Neural progenitor cell (in vitro differentiated cells): ENCODE measurements around the gene PPP2R2D. TPM values are rescaled to one million over a fixed set of nuclear protein-coding genes. Genes with fewer than 3 reads are reported as not detected.

Experiments
- DNase-seq: peaks from one replicate; pipeline ENCODE4 v3.0.0-alpha.2; 2016; ENCODE audit warnings: low spot score
- H2AFZ ChIP-seq: fragments of 200-600 bp; sonication (generic); replicated peaks from 2 replicates; pipeline ENCODE4 v1.6.1; 2016; ENCODE audit warnings: antibody characterized with exemption
- H3F3A ChIP-seq: fragments of 200-600 bp; sonication (generic); 2 replicates; pipeline ENCODE4 v1.6.1; 2016; ENCODE audit warnings: antibody characterized with exemption, low read depth
- H3K27ac ChIP-seq: fragments of 200-600 bp; sonication (generic); 2 replicates; pipeline ENCODE4 v1.5.1; 2016; ENCODE audit warnings: mild to moderate bottlenecking
- H3K27me3 ChIP-seq: fragments of 200-600 bp; sonication (generic); 2 replicates; pipeline ENCODE4 v1.6.1; 2016; ENCODE audit warnings: mild to moderate bottlenecking, moderate library complexity
- H3K36me3 ChIP-seq: fragments of 200-600 bp; sonication (generic); 2 replicates; pipeline ENCODE4 v1.5.1; 2016
- H3K4me1 ChIP-seq: fragments of 200-600 bp; sonication (generic); 2 replicates; pipeline ENCODE4 v1.6.1; 2016; ENCODE audit warnings: mixed run types
- H3K4me2 ChIP-seq: fragments of 200-600 bp; sonication (generic); 2 replicates; pipeline ENCODE4 v1.6.1; 2016
- H3K4me3 ChIP-seq: fragments of 200-600 bp; sonication (generic); 2 replicates; pipeline ENCODE4 v1.5.1; 2016
- H3K79me2 ChIP-seq: fragments of 200-600 bp; sonication (generic); 2 replicates; pipeline ENCODE4 v1.6.1; 2016; ENCODE audit warnings: low read depth
- H3K9ac ChIP-seq: fragments of 200-600 bp; sonication (generic); 2 replicates; pipeline ENCODE4 v1.6.1; 2016
- H3K9me3 ChIP-seq: fragments of 200-600 bp; sonication (generic); 2 replicates; pipeline ENCODE4 v1.5.1; 2016; ENCODE audit warnings: low read depth
- H4K20me1 ChIP-seq: fragments of 200-600 bp; sonication (generic); 2 replicates; pipeline ENCODE4 v1.6.1; 2016; ENCODE audit warnings: low read depth
- H3K27ac Mint-ChIP-seq: 3 replicates; pipeline ENCODE4 v1.8.0; 2021; ENCODE audit warnings: mixed read lengths
- H3K27me3 Mint-ChIP-seq: 2 replicates; pipeline ENCODE4 v1.8.0; 2022; ENCODE audit warnings: low read depth, mild to moderate bottlenecking, inconsistent platforms, moderate library complexity, mixed read lengths; ENCODE audit not compliant: insufficient read depth
- H3K36me3 Mint-ChIP-seq: 3 replicates; pipeline ENCODE4 v1.8.0; 2021; ENCODE audit warnings: mixed read lengths
- H3K4me1 Mint-ChIP-seq: 3 replicates; pipeline ENCODE4 v1.8.0; 2021; ENCODE audit warnings: mixed read lengths
- H3K4me3 Mint-ChIP-seq: 3 replicates; pipeline ENCODE4 v1.8.0; 2021; ENCODE audit warnings: mild to moderate bottlenecking, moderate library complexity, mixed read lengths
- H3K9me3 Mint-ChIP-seq: 3 replicates; pipeline ENCODE4 v1.8.0; 2020; ENCODE audit warnings: mixed read lengths
- CTCF ChIP-seq: fragments of 200-600 bp; sonication (generic); IDR thresholded peaks from 2 replicates; pipeline ENCODE4 v1.5.1; 2017; ENCODE audit warnings: antibody characterized with exemption, mild to moderate bottlenecking
- EZH2 ChIP-seq: fragments of 200-600 bp; sonication (generic); IDR thresholded peaks from 2 replicates; pipeline ENCODE4 v1.6.1; 2017; ENCODE audit warnings: antibody characterized with exemption, mild to moderate bottlenecking, moderate library complexity
- EZH2phosphoT487 ChIP-seq: fragments of 200-600 bp; sonication (generic); IDR thresholded peaks from 2 replicates; pipeline ENCODE4 v1.6.1; 2017; ENCODE audit warnings: antibody characterized with exemption
- total RNA-seq: library from RNA; depleted of rRNA; stranded (reverse); fragments of >200 nt; gene quantifications from 2 replicates; pipeline ENCODE4 v1.2.3, GENCODE V29; 2015; ENCODE audit warnings: low replicate concordance

The PPP2R2D gene
- total RNA-seq, 1 donor from 2014 or later = 28.1 TPM

DNA sequence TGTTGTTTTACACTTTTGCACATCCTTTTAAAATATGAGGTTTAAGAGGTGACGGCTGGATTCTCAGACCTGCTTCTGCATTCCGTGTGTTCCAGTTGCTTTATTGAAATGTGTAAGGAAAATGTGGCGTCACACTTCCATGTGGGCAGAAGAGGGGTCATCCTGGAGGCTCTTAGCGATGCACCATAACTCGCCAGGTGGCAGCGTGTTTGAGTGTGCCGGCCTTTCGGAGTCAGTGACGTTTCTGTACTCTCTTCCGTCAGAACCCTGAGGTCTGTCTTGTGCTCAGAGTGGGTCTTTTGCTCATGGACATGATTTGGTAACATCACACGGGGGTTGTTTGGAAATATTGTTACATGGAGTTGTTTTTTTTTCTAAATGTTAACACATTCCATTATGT, 9.1 kb downstream of the PPP2R2D start:
- Mint-ChIP-seq H3K27me3 (no peaks in the 10 kb centered on the region), H3K36me3 (peaks cover 17% of the 10 kb centered on the region), H3K27ac (no peak overlapping the region), H3K4me1 (peaks cover 13% of the 10 kb centered on the region), H3K4me3 (no peak overlapping the region), H3K9me3 (no peaks in the 10 kb centered on the region)
- Histone ChIP-seq H3K79me2 (peaks cover 93% of the 10 kb centered on the region), H4K20me1 (peaks cover 90% of the 10 kb centered on the region), H3K36me3 (no peaks in the 10 kb centered on the region), H3K9me3 (no peaks in the 10 kb centered on the region), H3K4me2 (no peak overlapping the region), H3K9ac (no peak overlapping the region), H2AFZ (no peak overlapping the region), H3K4me1 (no peaks in the 10 kb centered on the region), H3K4me3 (no peak overlapping the region), H3F3A (no peaks in the 10 kb centered on the region), H3K27ac (no peak overlapping the region), H3K27me3 (no peaks in the 10 kb centered on the region)
- no peak for DNase-seq
- no peak for TF ChIP-seq EZH2
- TF ChIP-seq EZH2phosphoT487 = no peak
- no peak for TF ChIP-seq CTCF

DNA sequence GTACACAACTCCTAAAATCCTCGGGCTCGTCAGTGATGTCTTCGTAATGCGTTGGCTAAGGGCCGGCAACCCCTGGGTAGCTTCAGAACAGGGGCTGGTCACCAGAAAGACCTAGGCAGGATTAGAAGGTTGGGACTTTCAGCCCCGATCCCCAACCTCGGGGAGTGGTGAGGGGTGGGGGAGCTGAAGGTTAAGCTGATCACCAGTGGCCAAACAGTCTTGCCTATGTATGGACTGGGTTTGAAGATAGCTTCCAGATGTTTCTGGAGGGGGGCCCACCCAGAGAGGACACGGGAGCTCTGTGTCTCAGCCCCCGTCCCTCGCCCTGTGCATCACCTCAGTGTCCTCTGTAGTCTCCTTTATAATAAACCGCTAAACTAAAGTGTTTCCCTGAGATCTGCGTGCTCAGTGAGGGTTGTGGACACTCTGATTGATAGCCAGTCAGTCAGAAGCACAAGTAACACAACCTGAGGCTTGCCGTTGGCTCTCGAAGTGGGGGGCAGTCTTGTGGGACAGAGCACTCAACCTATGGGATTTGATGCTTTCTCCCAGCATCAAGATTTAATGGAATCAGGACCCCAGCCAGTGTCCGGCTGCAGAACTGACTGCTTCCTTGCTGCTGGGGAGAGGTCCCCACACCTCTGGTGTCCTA, 10.0 kb downstream of the PPP2R2D start:
- Histone ChIP-seq H3K9me3 (no peaks in the 10 kb centered on the region), H3K4me1 (no peaks in the 10 kb centered on the region), H3K9ac (no peak overlapping the region), H4K20me1 (peaks cover 90% of the 10 kb centered on the region), H3K4me2 (no peak overlapping the region), H3K36me3 (no peaks in the 10 kb centered on the region), H2AFZ (no peak overlapping the region), H3F3A (no peaks in the 10 kb centered on the region), H3K79me2 (peaks cover 93% of the 10 kb centered on the region), H3K27me3 (no peaks in the 10 kb centered on the region), H3K27ac (no peak overlapping the region), H3K4me3 (no peak overlapping the region)
- no peaks in the 10 kb centered on the region for H3K27me3 Mint-ChIP-seq
- H3K9me3 Mint-ChIP-seq = no peaks in the 10 kb centered on the region
- no peak for DNase-seq
- peaks cover 13% of the 10 kb centered on the region for H3K4me1 Mint-ChIP-seq
- H3K27ac Mint-ChIP-seq = no peak overlapping the region
- peaks cover 17% of the 10 kb centered on the region for H3K36me3 Mint-ChIP-seq
- TF ChIP-seq EZH2phosphoT487 (no peak), EZH2 (no peak), CTCF (no peak)
- no peak overlapping the region for H3K4me3 Mint-ChIP-seq

GRCh38 chr10:131911451-131911850, 10.6 kb downstream of the PPP2R2D start:
- Mint-ChIP-seq H3K9me3 (no peaks in the 10 kb centered on the region), H3K36me3 (peaks cover 14% of the 10 kb centered on the region), H3K27me3 (no peaks in the 10 kb centered on the region), H3K4me1 (peaks cover 13% of the 10 kb centered on the region), H3K4me3 (no peak overlapping the region), H3K27ac (no peak overlapping the region)
- H3K27ac ChIP-seq = no peak overlapping the region
- no peaks in the 10 kb centered on the region for H3K27me3 ChIP-seq
- no peak for DNase-seq
- no peak overlapping the region for H3K9ac ChIP-seq
- peaks cover 93% of the 10 kb centered on the region for H3K79me2 ChIP-seq
- no peak overlapping the region for H3K4me3 ChIP-seq
- H2AFZ ChIP-seq = no peak overlapping the region
- TF ChIP-seq EZH2phosphoT487 = no peak
- no peak for TF ChIP-seq EZH2
- H3F3A ChIP-seq = no peaks in the 10 kb centered on the region
- no peaks in the 10 kb centered on the region for H3K4me1 ChIP-seq
- H3K9me3 ChIP-seq = no peaks in the 10 kb centered on the region
- peaks cover 87% of the 10 kb centered on the region for H4K20me1 ChIP-seq
- no peak overlapping the region for H3K4me2 ChIP-seq
- no peaks in the 10 kb centered on the region for H3K36me3 ChIP-seq

- Histone ChIP-seq H3K79me2 (peaks cover 86% of the 10 kb centered on the region), H3K4me3 (no peak overlapping the region), H3K4me2 (no peak overlapping the region), H4K20me1 (peaks cover 76% of the 10 kb centered on the region), H3K4me1 (no peaks in the 10 kb centered on the region), H3K9me3 (no peaks in the 10 kb centered on the region), H3F3A (no peaks in the 10 kb centered on the region), H3K27ac (no peak overlapping the region), H3K27me3 (no peaks in the 10 kb centered on the region), H2AFZ (no peak overlapping the region), H3K9ac (no peak overlapping the region), H3K36me3 (no peaks in the 10 kb centered on the region)
- peaks cover 13% of the 10 kb centered on the region for H3K4me1 Mint-ChIP-seq
- H3K27me3 Mint-ChIP-seq = peaks cover 2% of the 10 kb centered on the region
- H3K36me3 Mint-ChIP-seq = peaks cover 14% of the 10 kb centered on the region
- no peak overlapping the region for H3K27ac Mint-ChIP-seq
- no peaks in the 10 kb centered on the region for H3K9me3 Mint-ChIP-seq
- TF ChIP-seq EZH2 (no peak), EZH2phosphoT487 (no peak), CTCF (no peak)
- DNase-seq = no peak
- no peak overlapping the region for H3K4me3 Mint-ChIP-seq
Observed at GRCh38 chr10:131912620-131913019, 11.8 kb downstream of the PPP2R2D start.
